ENCODE measurements around the gene PDE5A.

PDE5A gene

GRCh38 chr4:119529788-119530187, 98.8 kb downstream of the PDE5A start:
- no peak overlapping the region for H3K4me3 ChIP-seq (ENCODE audit: insufficient read depth, low read length, poor library complexity, severe bottlenecking)
- H3K27ac ChIP-seq (ENCODE audit: low read depth, low read length): no peak overlapping the region
- no peaks in the 10 kb centered on the region for H4K20me1 ChIP-seq (ENCODE audit: low read depth, low read length)
- no peaks in the 10 kb centered on the region for H3K27me3 ChIP-seq (ENCODE audit: low read length)
- no peaks in the 10 kb centered on the region for H3K9me3 ChIP-seq (ENCODE audit: insufficient read depth, low read length)
- no peak overlapping the region for H3K4me2 ChIP-seq (ENCODE audit: low read depth, low read length, poor library complexity, severe bottlenecking)
- no peaks in the 10 kb centered on the region for H3F3A ChIP-seq (ENCODE audit: insufficient read depth)
- H3K9me2 ChIP-seq (replicated peaks; ENCODE audit: insufficient read depth, low read length): no peaks in the 10 kb centered on the region
- H3K79me2 ChIP-seq (ENCODE audit: insufficient read depth, low read length): no peaks in the 10 kb centered on the region
- no peak overlapping the region for H2AFZ ChIP-seq (ENCODE audit: low read depth, low read length, severe bottlenecking)
- TF ChIP-seq CTCF (IDR thresholded peaks at IDR 0.05; ENCODE audit: insufficient read depth, low read length, poor library complexity, severe bottlenecking) (no peak), EZH2phosphoT487 (conservative IDR thresholded peaks at IDR 0.05; ENCODE audit: low read length) (no peak)
- H3K9ac ChIP-seq (ENCODE audit: low read length): no peak overlapping the region
- no peaks in the 10 kb centered on the region for H3K36me3 ChIP-seq (ENCODE audit: low read length)

GRCh38 chr4:119526786-119527550, 101.6 kb downstream of the PDE5A start:
- Histone ChIP-seq H3K27ac (ENCODE audit: low read depth, low read length) (no peak overlapping the region), H3K79me2 (ENCODE audit: insufficient read depth, low read length) (no peaks in the 10 kb centered on the region), H2AFZ (ENCODE audit: low read depth, low read length, severe bottlenecking) (no peak overlapping the region), H3K9me3 (ENCODE audit: insufficient read depth, low read length) (no peaks in the 10 kb centered on the region), H3F3A (ENCODE audit: insufficient read depth) (no peaks in the 10 kb centered on the region), H3K27me3 (ENCODE audit: low read length) (no peaks in the 10 kb centered on the region), H3K9me2 (replicated peaks; ENCODE audit: insufficient read depth, low read length) (no peaks in the 10 kb centered on the region), H3K4me2 (ENCODE audit: low read depth, low read length, poor library complexity, severe bottlenecking) (no peak overlapping the region), H3K36me3 (ENCODE audit: low read length) (no peaks in the 10 kb centered on the region), H4K20me1 (ENCODE audit: low read depth, low read length) (no peaks in the 10 kb centered on the region), H3K9ac (ENCODE audit: low read length) (no peak overlapping the region), H3K4me3 (ENCODE audit: insufficient read depth, low read length, poor library complexity, severe bottlenecking) (no peak overlapping the region)
- TF ChIP-seq CTCF (IDR thresholded peaks at IDR 0.05; ENCODE audit: insufficient read depth, low read length, poor library complexity, severe bottlenecking): no peak
- TF ChIP-seq EZH2phosphoT487 (conservative IDR thresholded peaks at IDR 0.05; ENCODE audit: low read length): no peak

DNA sequence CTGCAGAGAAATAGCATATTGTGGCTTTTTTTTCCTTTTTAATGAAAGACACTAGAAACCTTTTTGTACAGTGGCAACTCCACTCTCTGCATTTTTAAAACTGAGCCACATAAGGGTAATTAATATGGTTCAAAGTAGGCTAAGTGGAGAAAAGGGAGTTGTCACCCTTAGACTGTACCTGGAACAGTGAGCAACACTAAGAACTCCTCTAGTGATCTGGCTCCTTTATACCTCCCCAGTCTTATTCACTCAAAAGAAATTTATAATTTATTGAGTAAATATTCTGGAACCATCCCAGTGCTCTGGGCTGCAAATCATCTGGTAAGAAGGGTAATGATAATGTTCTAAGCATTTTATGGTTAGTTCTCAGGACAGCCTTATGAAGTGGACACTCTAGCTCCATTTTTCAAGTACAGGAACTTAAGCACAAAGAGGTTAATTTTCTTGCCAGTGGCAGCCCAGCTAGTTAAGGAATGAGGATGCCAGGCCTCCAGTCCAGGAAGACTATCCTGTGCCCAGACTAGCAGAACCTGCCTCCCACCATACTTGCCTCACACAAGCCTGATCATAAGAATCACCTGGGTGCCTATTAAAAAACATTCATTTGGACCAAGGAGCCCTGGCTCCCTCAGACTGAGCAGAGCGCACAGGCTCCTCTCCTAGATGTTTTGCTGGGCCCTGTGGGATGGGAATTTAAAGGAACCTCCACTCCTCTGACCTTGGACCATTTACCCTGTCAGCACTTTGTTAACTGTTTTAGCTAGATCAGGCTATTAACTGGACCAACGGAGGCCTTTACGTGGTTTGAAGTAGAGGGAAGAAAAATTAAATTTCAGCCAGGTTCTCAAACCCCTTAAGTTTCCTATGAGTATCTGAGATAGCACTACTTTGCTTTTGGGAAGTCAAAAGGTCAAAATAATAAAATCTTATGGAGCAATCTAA, 102.6 kb downstream of the PDE5A start:
- Histone ChIP-seq H3K79me2 (ENCODE audit: insufficient read depth, low read length) (no peaks in the 10 kb centered on the region), H2AFZ (ENCODE audit: low read depth, low read length, severe bottlenecking) (no peak overlapping the region), H3K9ac (ENCODE audit: low read length) (no peak overlapping the region), H3K27me3 (ENCODE audit: low read length) (no peaks in the 10 kb centered on the region), H4K20me1 (ENCODE audit: low read depth, low read length) (no peaks in the 10 kb centered on the region), H3K4me2 (ENCODE audit: low read depth, low read length, poor library complexity, severe bottlenecking) (no peak overlapping the region), H3K9me2 (replicated peaks; ENCODE audit: insufficient read depth, low read length) (no peaks in the 10 kb centered on the region), H3K9me3 (ENCODE audit: insufficient read depth, low read length) (no peaks in the 10 kb centered on the region), H3F3A (ENCODE audit: insufficient read depth) (no peaks in the 10 kb centered on the region), H3K4me3 (ENCODE audit: insufficient read depth, low read length, poor library complexity, severe bottlenecking) (no peak overlapping the region), H3K27ac (ENCODE audit: low read depth, low read length) (no peak overlapping the region), H3K36me3 (ENCODE audit: low read length) (no peaks in the 10 kb centered on the region)
- no peak for TF ChIP-seq EZH2phosphoT487 (conservative IDR thresholded peaks at IDR 0.05; ENCODE audit: low read length)
- TF ChIP-seq CTCF (IDR thresholded peaks at IDR 0.05; ENCODE audit: insufficient read depth, low read length, poor library complexity, severe bottlenecking): no peak
